ENCODE results near the gene ENTPD7.

Gene ENTPD7

DNA sequence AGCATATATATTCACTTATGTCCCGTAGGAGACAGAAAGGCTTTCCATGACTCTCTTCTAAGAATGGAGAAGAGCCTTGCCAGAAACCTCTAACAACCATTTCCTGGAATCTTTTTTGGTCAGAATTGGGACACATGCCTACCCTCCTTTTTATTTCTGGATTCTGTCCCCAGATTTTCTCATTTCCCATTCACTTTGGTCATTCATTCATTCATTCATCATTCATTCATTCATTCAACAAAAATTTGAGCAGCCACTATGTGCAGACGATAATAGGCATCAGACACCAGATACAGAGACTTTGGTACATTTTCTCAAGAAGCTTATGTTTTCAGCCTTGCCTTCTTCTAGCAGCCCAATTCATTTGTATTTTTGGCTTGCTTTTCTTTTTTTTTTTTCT, 6.0 kb downstream of the ENTPD7 start:
- Histone ChIP-seq H3K4me1 (ENCODE audit: low read length) (no peaks in the 10 kb centered on the region), H3K9ac (ENCODE audit: low read length) (no peak overlapping the region), H3K36me3 (replicated peaks; ENCODE audit: insufficient read depth, low read length) (no peaks in the 10 kb centered on the region), H3F3A (ENCODE audit: insufficient read depth, low read length) (no peaks in the 10 kb centered on the region), H3K79me2 (ENCODE audit: low read length) (no peaks in the 10 kb centered on the region), H3K4me3 (ENCODE audit: low read length) (no peak overlapping the region), H3K27me3 (replicated peaks; ENCODE audit: insufficient read depth, low read length) (no peaks in the 10 kb centered on the region), H3K27ac (ENCODE audit: low read length) (no peak overlapping the region), H3K4me2 (ENCODE audit: low read depth, low read length) (no peak overlapping the region), H4K20me1 (ENCODE audit: insufficient read depth, low read length) (no peaks in the 10 kb centered on the region), H3K9me3 (replicated peaks; ENCODE audit: insufficient read depth, low read length) (no peaks in the 10 kb centered on the region), H3K9me2 (replicated peaks; ENCODE audit: insufficient read depth, low read length) (no peaks in the 10 kb centered on the region), H2AFZ (ENCODE audit: low read length) (no peak overlapping the region)
- TF ChIP-seq CTCF (IDR thresholded peaks at IDR 0.05; ENCODE audit: low read length), result no peak
- TF ChIP-seq EZH2phosphoT487 (IDR thresholded peaks at IDR 0.05; ENCODE audit: low read length), result no peak
- no peak for TF ChIP-seq EZH2 (optimal IDR thresholded peaks at IDR 0.05; ENCODE audit: low read depth, low read length)
- DNase-seq, result no peak

DNA sequence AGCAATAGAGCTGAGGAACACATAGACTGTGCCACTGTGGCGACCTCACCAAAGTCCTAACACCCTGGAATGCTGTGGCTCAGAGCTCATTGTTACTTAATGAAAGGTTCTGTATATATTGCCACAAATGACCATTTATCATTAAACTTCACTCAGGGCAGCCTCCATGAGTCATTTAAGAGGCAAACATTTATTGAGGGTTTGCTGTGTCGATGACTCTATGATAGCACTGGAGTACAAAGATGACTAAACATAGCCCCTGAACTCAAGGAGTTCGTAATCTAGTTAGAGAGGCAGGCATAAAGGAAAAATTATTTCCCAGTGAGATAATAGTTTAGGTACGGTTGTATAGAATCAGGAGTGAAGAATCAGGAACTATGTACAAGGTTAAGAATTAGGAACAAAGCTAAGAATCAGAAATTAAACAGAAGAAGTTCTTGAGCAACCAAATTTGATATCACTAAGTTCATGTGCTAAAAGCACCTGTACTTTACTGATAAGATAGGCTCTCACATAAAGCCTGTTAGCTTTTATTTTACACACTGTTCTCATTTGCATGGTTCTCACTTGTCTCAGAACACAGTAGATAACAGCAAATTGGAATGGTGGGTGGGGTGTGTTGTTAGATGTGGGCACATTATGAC, 7.9 kb downstream of the ENTPD7 start:
- Histone ChIP-seq H2AFZ (ENCODE audit: low read length) (no peak overlapping the region), H3K9me2 (replicated peaks; ENCODE audit: insufficient read depth, low read length) (no peaks in the 10 kb centered on the region), H3F3A (ENCODE audit: insufficient read depth, low read length) (no peaks in the 10 kb centered on the region), H3K79me2 (ENCODE audit: low read length) (no peaks in the 10 kb centered on the region), H3K4me1 (ENCODE audit: low read length) (no peaks in the 10 kb centered on the region), H3K36me3 (replicated peaks; ENCODE audit: insufficient read depth, low read length) (no peaks in the 10 kb centered on the region), H3K9me3 (replicated peaks; ENCODE audit: insufficient read depth, low read length) (no peaks in the 10 kb centered on the region), H3K27me3 (replicated peaks; ENCODE audit: insufficient read depth, low read length) (no peaks in the 10 kb centered on the region), H3K27ac (ENCODE audit: low read length) (no peak overlapping the region), H4K20me1 (ENCODE audit: insufficient read depth, low read length) (no peaks in the 10 kb centered on the region), H3K4me2 (ENCODE audit: low read depth, low read length) (no peak overlapping the region), H3K4me3 (ENCODE audit: low read length) (no peak overlapping the region), H3K9ac (ENCODE audit: low read length) (no peak overlapping the region)
- DNase-seq, result no peak
- no peak for TF ChIP-seq CTCF (IDR thresholded peaks at IDR 0.05; ENCODE audit: low read length)
- no peak for TF ChIP-seq EZH2phosphoT487 (IDR thresholded peaks at IDR 0.05; ENCODE audit: low read length)
- TF ChIP-seq EZH2 (optimal IDR thresholded peaks at IDR 0.05; ENCODE audit: low read depth, low read length), result no peak

GRCh38 chr10:99671386-99671785, 12.1 kb downstream of the ENTPD7 start:
- DNase-seq, result no peak
- Histone ChIP-seq H3F3A (ENCODE audit: insufficient read depth, low read length) (no peaks in the 10 kb centered on the region), H3K4me2 (ENCODE audit: low read depth, low read length) (no peak overlapping the region), H3K36me3 (replicated peaks; ENCODE audit: insufficient read depth, low read length) (no peaks in the 10 kb centered on the region), H3K79me2 (ENCODE audit: low read length) (no peaks in the 10 kb centered on the region), H3K27ac (ENCODE audit: low read length) (no peak overlapping the region), H3K9ac (ENCODE audit: low read length) (no peak overlapping the region), H3K4me1 (ENCODE audit: low read length) (no peaks in the 10 kb centered on the region), H3K27me3 (replicated peaks; ENCODE audit: insufficient read depth, low read length) (no peaks in the 10 kb centered on the region), H4K20me1 (ENCODE audit: insufficient read depth, low read length) (no peaks in the 10 kb centered on the region), H3K9me3 (replicated peaks; ENCODE audit: insufficient read depth, low read length) (no peaks in the 10 kb centered on the region), H2AFZ (ENCODE audit: low read length) (no peak overlapping the region), H3K4me3 (ENCODE audit: low read length) (no peak overlapping the region), H3K9me2 (replicated peaks; ENCODE audit: insufficient read depth, low read length) (no peaks in the 10 kb centered on the region)
- no peak for TF ChIP-seq EZH2phosphoT487 (IDR thresholded peaks at IDR 0.05; ENCODE audit: low read length)
- no peak for TF ChIP-seq CTCF (IDR thresholded peaks at IDR 0.05; ENCODE audit: low read length)
- TF ChIP-seq EZH2 (optimal IDR thresholded peaks at IDR 0.05; ENCODE audit: low read depth, low read length), result no peak
